ENCODE data around the gene PPARD.

DNA sequence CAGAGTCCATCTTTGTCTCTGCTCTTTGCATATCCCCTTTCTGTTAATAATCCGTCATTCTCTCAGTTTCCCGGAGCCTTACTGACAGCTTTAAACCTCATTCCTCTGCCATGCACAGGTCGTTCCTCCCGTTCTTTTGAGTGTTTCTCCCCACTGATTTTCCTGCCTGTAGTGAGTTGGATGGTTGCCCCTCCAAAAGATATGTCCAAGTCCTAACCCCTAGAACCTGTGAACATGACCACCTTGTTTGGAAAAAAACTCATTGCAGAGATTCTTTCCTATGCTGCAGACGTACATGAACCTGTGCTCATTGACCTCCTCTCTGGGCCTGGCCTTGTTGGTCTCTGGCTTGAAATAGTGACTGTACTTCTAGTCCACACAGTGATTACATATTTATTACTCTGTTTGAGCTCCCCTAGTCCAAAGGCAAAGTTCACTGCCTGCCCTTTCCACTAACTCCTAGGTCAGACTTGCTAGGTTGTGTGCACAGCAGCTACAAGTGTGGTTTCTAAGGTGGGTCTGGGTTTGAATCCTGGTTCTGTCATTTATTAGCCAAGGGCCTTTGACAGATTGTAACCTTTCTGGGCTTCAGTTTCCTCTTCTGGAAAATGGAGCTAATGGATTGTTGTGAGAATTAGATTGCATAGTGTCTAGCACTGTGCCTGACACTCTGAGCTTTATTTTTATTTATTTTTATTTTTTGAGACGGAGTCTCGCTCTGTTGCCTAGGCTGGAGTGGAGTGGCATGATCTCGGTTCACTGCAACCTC, 29.3 kb downstream of the PPARD start:
- TF ChIP-seq, protein P1, sequence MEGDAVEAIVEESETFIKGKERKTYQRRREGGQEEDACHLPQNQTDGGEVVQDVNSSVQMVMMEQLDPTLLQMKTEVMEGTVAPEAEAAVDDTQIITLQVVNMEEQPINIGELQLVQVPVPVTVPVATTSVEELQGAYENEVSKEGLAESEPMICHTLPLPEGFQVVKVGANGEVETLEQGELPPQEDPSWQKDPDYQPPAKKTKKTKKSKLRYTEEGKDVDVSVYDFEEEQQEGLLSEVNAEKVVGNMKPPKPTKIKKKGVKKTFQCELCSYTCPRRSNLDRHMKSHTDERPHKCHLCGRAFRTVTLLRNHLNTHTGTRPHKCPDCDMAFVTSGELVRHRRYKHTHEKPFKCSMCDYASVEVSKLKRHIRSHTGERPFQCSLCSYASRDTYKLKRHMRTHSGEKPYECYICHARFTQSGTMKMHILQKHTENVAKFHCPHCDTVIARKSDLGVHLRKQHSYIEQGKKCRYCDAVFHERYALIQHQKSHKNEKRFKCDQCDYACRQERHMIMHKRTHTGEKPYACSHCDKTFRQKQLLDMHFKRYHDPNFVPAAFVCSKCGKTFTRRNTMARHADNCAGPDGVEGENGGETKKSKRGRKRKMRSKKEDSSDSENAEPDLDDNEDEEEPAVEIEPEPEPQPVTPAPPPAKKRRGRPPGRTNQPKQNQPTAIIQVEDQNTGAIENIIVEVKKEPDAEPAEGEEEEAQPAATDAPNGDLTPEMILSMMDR (IDR thresholded peaks at IDR 0.05) = no peak
- no peak for TF ChIP-seq POLR2A (IDR thresholded peaks at IDR 0.05)
